ENCODE data around the gene PLEKHA8. TPM values are rescaled to one million over a fixed set of nuclear protein-coding genes. Genes with fewer than 3 reads are reported as not detected.
A peak's percentile ranks its signal among the peaks of the same experiment; 100 is the strongest.

The PLEKHA8 gene
- total and polyA plus RNA-seq, 10 of the 15 experiments (the other 5 are each of a cell fraction or from before 2014, with no cell fraction given) = 1.1 to 13.2 (median 5.7) TPM

GRCh38 chr7:30176463-30177109 lies 148.4 kb downstream of the PLEKHA8 start:
- peak; percentile 7 for ATAC-seq
- Histone ChIP-seq H3K4me1 (ENCODE audit: control insufficient read depth, insufficient read depth, low read length) (peaks cover 25% of the 10 kb centered on the region), H3K36me3 (ENCODE audit: control insufficient read depth in 2 of 2, insufficient read depth in 2 of 2, low read length in 1 of 2) (no peaks in the 10 kb centered on the region), H3K9ac (ENCODE audit: control insufficient read depth, insufficient read depth, low read length) (no peak overlapping the region), H4K20me1 (ENCODE audit: control insufficient read depth, insufficient read depth) (no peaks in the 10 kb centered on the region), H3K4me2 (ENCODE audit: control insufficient read depth, insufficient read depth) (no peak overlapping the region), H3K79me2 (ENCODE audit: control insufficient read depth, insufficient read depth, low read length) (no peaks in the 10 kb centered on the region), H3K27me3 (replicated peaks in 1 of 2; ENCODE audit: control insufficient read depth in 2 of 2, insufficient read depth in 2 of 2, low read length in 1 of 2) (no peaks in the 10 kb centered on the region), H3K27ac (ENCODE audit: control insufficient read depth, insufficient read depth) (no peak overlapping the region), H2AFZ (ENCODE audit: control insufficient read depth, low read depth, low read length) (peak overlapping the region; percentile 1; the same call in 1 of the 2 replicates), H3K9me3 (replicated peaks; ENCODE audit: control insufficient read depth, insufficient read depth, low read length) (no peaks in the 10 kb centered on the region), H3K4me3 (no peak overlapping the region)
- no peak for FAIRE-seq
- BruUV-seq (replicated peaks) = no TSS peak
- ChIA-PET RAD21 (ENCODE audit: unreplicated experiment) (interaction anchor here (0.8 to 7.5 kb wide), 7 partner anchors 15 to 149 kb away, joined by 3 to 75 read pairs (median 4); no protein-coding TSS in a partner anchor), SMC1A (ENCODE audit: uncharacterized antibody, unreplicated experiment) (interaction anchor here (1.0 to 11.2 kb wide), 11 partner anchors 11 to 270 kb away, joined by 3 to 87 read pairs (median 5); no protein-coding TSS in a partner anchor), CTCF (interaction anchor here (0.8 to 10.4 kb wide), 6 partner anchors 8 to 102 kb away, joined by 3 to 78 read pairs (median 6); no protein-coding TSS in a partner anchor), POLR2A (interaction anchor here (0.6 to 1.8 kb wide), 5 partner anchors 10 to 107 kb away, joined by 3 to 6 read pairs (median 3); no protein-coding TSS in a partner anchor)
- intact Hi-C loops (cut with micrococcal nuclease; ENCODE audit: unreplicated experiment) (loop anchor here (5.0 kb wide), 2 partner anchors 36 to 271 kb away; no protein-coding TSS in a partner anchor), in situ Hi-C loops (cut with MboI) (no loop called here)
- TF ChIP-seq NFXL1 (IDR thresholded peaks at IDR 0.05; ENCODE audit: borderline replicate concordance) = no peak
- peak; percentile 42; the same call in 1 of the 2 replicates for TF ChIP-seq ZNF687 (IDR thresholded peaks at IDR 0.05)
- TF ChIP-seq E4F1 (IDR thresholded peaks at IDR 0.05; ENCODE audit: borderline replicate concordance, partially characterized antibody) = no peak
- TF ChIP-seq RELB (IDR thresholded peaks at IDR 0.05; ENCODE audit: low read depth) = peak; percentile 31; the same call in 1 of the 2 replicates
- TF ChIP-seq IKZF1 (conservative IDR thresholded peaks at IDR 0.05) = peak; percentile 58; the same call in 1 of the 2 replicates
- peak; percentile 57 for TF ChIP-seq NR2F1 (conservative IDR thresholded peaks at IDR 0.05)
- TF ChIP-seq ATF3 (IDR thresholded peaks at IDR 0.05; ENCODE audit: borderline replicate concordance, extremely low read depth, low read depth, low read length) = no peak
- peak; percentile 28 to 36; a peak in 2 of 4 replicates for TF ChIP-seq IKZF2 (IDR thresholded peaks at IDR 0.05)
- no peak for TF ChIP-seq BCL11A (IDR thresholded peaks at IDR 0.05; ENCODE audit: low read depth, low read length)
- no peak for TF ChIP-seq POLR2A (IDR thresholded peaks at IDR 0.05; ENCODE audit: low read depth, low read length)
- no peak for TF ChIP-seq MAX (IDR thresholded peaks at IDR 0.05; ENCODE audit: low read depth, low read length)
- 0 out of 2 replicates have a peak, but pooled peaks have one; percentile 19 for TF ChIP-seq MTA2 (IDR thresholded peaks at IDR 0.05; ENCODE audit: low read depth)
- 39% methylated on average over 6 of the region's 6 CpGs for whole genome bisulfite sequencing (ENCODE audit: insufficient coverage, insufficient replicate concordance, low lambda C conversion rate, missing lambda C conversion rate)
- no peak for DNase-seq (ENCODE audit: low read depth, low spot score)
